Neural cell (in vitro differentiated cells): ENCODE measurements around the gene NPC1.

Experiments used
- CTCF ChIP-seq: fragments of 450-650 bp; IDR thresholded peaks from 2 replicates; pipeline ENCODE4 v1.5.1; 2014; ENCODE audit warnings: antibody characterized with exemption, mild to moderate bottlenecking, moderate library complexity; ENCODE audit not compliant: poor library complexity, severe bottlenecking
- EP300 ChIP-seq: fragments of 450-650 bp; conservative IDR thresholded peaks from 2 replicates; pipeline ENCODE4 v1.6.1; 2014; ENCODE audit warnings: antibody characterized with exemption, mild to moderate bottlenecking, moderate library complexity; ENCODE audit not compliant: poor library complexity, severe bottlenecking
- RAD21 ChIP-seq: fragments of 450-650 bp; conservative IDR thresholded peaks from 2 replicates; pipeline ENCODE4 v1.6.1; 2014; ENCODE audit warnings: antibody characterized with exemption, mild to moderate bottlenecking, moderate library complexity

DNA sequence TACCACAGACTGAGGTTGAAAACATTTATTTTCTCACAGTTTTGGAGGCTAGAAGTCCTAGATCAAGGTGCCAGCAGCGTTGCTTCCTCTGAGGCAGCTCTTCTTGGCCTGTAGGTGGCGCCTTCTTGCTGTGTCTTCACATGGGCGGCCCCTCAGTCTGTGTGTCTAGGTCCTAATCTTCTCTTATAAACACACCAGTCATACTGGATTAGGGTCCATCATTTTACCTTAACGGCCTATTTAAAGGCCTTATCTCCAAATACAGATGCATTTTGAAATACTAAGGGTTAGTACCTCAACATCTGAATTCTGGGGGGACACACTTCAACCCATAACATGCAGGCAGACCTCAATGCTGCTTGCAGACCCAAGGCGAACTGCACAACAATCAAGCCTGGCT is 87.4 kb downstream of the NPC1 start:
- TF ChIP-seq RAD21 (no peak), CTCF (peak; percentile 42), EP300 (no peak)
